HEK293T (cell line): ENCODE results near the gene GMCL1.

Experiments
- ARNT ChIP-seq: fragments of 450-650 bp; IDR thresholded peaks from 2 replicates; pipeline ENCODE4 v1.6.1; 2017; ENCODE audit warnings: mild to moderate bottlenecking
- BHLHE40 ChIP-seq: fragments of 450-650 bp; IDR thresholded peaks from 2 replicates; pipeline ENCODE4 v1.6.1; 2016; ENCODE audit warnings: mild to moderate bottlenecking, moderate library complexity, borderline replicate concordance
- ELF4 ChIP-seq: fragments of 450-650 bp; IDR thresholded peaks from 2 replicates; pipeline ENCODE4 v1.6.1; 2017; ENCODE audit warnings: antibody characterized with exemption
- FOXA1 ChIP-seq: fragments of 450-650 bp; IDR thresholded peaks from 2 replicates; pipeline ENCODE4 v1.6.1; 2016; ENCODE audit warnings: mild to moderate bottlenecking
- FOXM1 ChIP-seq: fragments of 450-650 bp; IDR thresholded peaks from 2 replicates; pipeline ENCODE4 v1.6.1; 2017; ENCODE audit warnings: mild to moderate bottlenecking, borderline replicate concordance
- PKNOX1 ChIP-seq: fragments of 450-650 bp; IDR thresholded peaks from 2 replicates; pipeline ENCODE4 v1.6.1; 2016
- SP1 ChIP-seq: fragments of 450-650 bp; IDR thresholded peaks from 2 replicates; pipeline ENCODE4 v1.6.1; 2017
- TARDBP ChIP-seq: fragments of 450-650 bp; IDR thresholded peaks from 2 replicates; pipeline ENCODE4 v1.6.1; 2016
- ZNF384 ChIP-seq: fragments of 450-650 bp; IDR thresholded peaks from 2 replicates; pipeline ENCODE4 v1.6.1; 2016

- TF ChIP-seq ARNT (no peak), FOXA1 (no peak), SP1 (no peak), TARDBP (no peak), ELF4 (no peak), FOXM1 (no peak), ZNF384 (no peak), BHLHE40 (no peak), PKNOX1 (no peak)
Observed at GRCh38 chr2:69848186-69848790, 18.8 kb downstream of the GMCL1 start.
